IMR-90 (cell line): ENCODE results near the gene EPB41L2. TPM values are rescaled to one million over a fixed set of nuclear protein-coding genes. Genes with fewer than 3 reads are reported as not detected.

Source experiments
- ATAC-seq: fragments of 200-7000 bp; cut with Tn5 transposase; 2 replicates; pipeline ENCODE4 v1.9.1; 2020; ENCODE audit warnings: low read depth, mild to moderate bottlenecking, moderate library complexity
- BruUV-seq: library from RNA; stranded (reverse); fragments of 400-500 nt; replicated peaks from 2 replicates; lab custom pipeline; 2021; lab: Mats Ljungman, UMichigan
- CTCF ChIA-PET: fragments of 300-600 bp; formaldehyde crosslinking; extraction: SDS; loops from one replicate; lab custom pipeline; 2021; ENCODE audit warnings: antibody characterized with exemption; lab: Yijun Ruan, JAX
- POLR2A ChIA-PET: fragments of 300-600 bp; sonication (Branson Sonifier 250); formaldehyde crosslinking; loops from one replicate; lab custom pipeline; 2022; ENCODE audit warnings: antibody characterized with exemption; ENCODE audit not compliant: unreplicated experiment; lab: Charles Lee
- DNase-seq: peaks from one replicate; pipeline ENCODE4 v3.0.0; 2013
- H2AFZ ChIP-seq: replicated peaks from 2 replicates; pipeline ENCODE3; 2013; ENCODE audit warnings: low read length, mild to moderate bottlenecking; ENCODE audit not compliant: poor library complexity
- H2AK5ac ChIP-seq: 2 replicates; pipeline ENCODE4 v1.6.1; 2013; ENCODE audit warnings: low read depth, low read length, inconsistent platforms
- H2AK9ac ChIP-seq: replicated peaks from 2 replicates; pipeline ENCODE3; 2013; ENCODE audit warnings: mild to moderate bottlenecking, low read depth, low read length, moderate library complexity; ENCODE audit not compliant: poor library complexity
- H2BK120ac ChIP-seq: 2 replicates; pipeline ENCODE4 v1.6.1; 2013; ENCODE audit warnings: low read depth, low read length, inconsistent platforms
- H2BK15ac ChIP-seq: 3 replicates; pipeline ENCODE4 v1.6.1; 2013; ENCODE audit warnings: low read depth, low read length, inconsistent platforms
- H2BK20ac ChIP-seq: 2 replicates; pipeline ENCODE4 v1.6.1; 2013; ENCODE audit warnings: low read depth, mild to moderate bottlenecking, inconsistent platforms, low read length, moderate library complexity
- H2BK5ac ChIP-seq: 2 replicates; pipeline ENCODE4 v1.6.1; 2013; ENCODE audit warnings: mild to moderate bottlenecking, low read depth, low read length, inconsistent platforms; ENCODE audit not compliant: poor library complexity, severe bottlenecking
- H3K14ac ChIP-seq: replicated peaks from 2 replicates; pipeline ENCODE4 v1.6.1; 2013; ENCODE audit warnings: low read depth, low read length, inconsistent platforms
- H3K18ac ChIP-seq: 2 replicates; pipeline ENCODE4 v1.6.1; 2013; ENCODE audit warnings: low read depth, low read length, control low read depth
- H3K23ac ChIP-seq: 2 replicates; pipeline ENCODE4 v1.6.1; 2013; ENCODE audit warnings: low read depth, low read length, inconsistent platforms
- H3K27ac ChIP-seq: 2 replicates; pipeline ENCODE4 v1.5.1; 2013; ENCODE audit warnings: mild to moderate bottlenecking, control low read depth, low read length; ENCODE audit not compliant: insufficient read depth
- H3K27me3 ChIP-seq: 2 replicates; pipeline ENCODE4 v1.6.1; 2013; ENCODE audit warnings: low read length; ENCODE audit not compliant: control insufficient read depth, insufficient read depth
- H3K36me3 ChIP-seq: 2 replicates; pipeline ENCODE4 v1.6.1; 2013; ENCODE audit warnings: low read length, mixed read lengths; ENCODE audit not compliant: control insufficient read depth, insufficient read depth
- H3K4ac ChIP-seq: 2 replicates; pipeline ENCODE4 v1.6.1; 2013; ENCODE audit warnings: low read depth, low read length, inconsistent platforms
- H3K4me1 ChIP-seq: 2 replicates; pipeline ENCODE4 v1.6.1; 2013; ENCODE audit warnings: low read length, mixed read lengths; ENCODE audit not compliant: control insufficient read depth, insufficient read depth
- H3K4me2 ChIP-seq: 2 replicates; pipeline ENCODE4 v1.6.1; 2013; ENCODE audit warnings: low read depth, mild to moderate bottlenecking, control low read depth, low read length, moderate library complexity
- H3K4me3 ChIP-seq: 2 replicates; pipeline ENCODE4 v1.5.1; 2013; ENCODE audit warnings: low read depth, mild to moderate bottlenecking, control low read depth, low read length, moderate library complexity; ENCODE audit not compliant: insufficient read depth
- H3K56ac ChIP-seq: 2 replicates; pipeline ENCODE4 v1.6.1; 2013; ENCODE audit warnings: low read length, inconsistent platforms; ENCODE audit not compliant: insufficient read depth; ENCODE audit errors: extremely low read depth
- H3K79me1 ChIP-seq, 2 experiments: 2 replicates each; pipeline ENCODE4 v1.6.1; 2013; ENCODE audit warnings: low read length in 2 of 2, inconsistent platforms in 1 of 2, low read depth in 1 of 2
- H3K9ac ChIP-seq: 2 replicates; pipeline ENCODE4 v1.6.1; 2013; ENCODE audit warnings: low read depth, low read length, control low read depth
- H3K9me1 ChIP-seq: 2 replicates; pipeline ENCODE4 v1.6.1; 2013; ENCODE audit warnings: low read length, inconsistent platforms; ENCODE audit not compliant: insufficient read depth
- H3K9me3 ChIP-seq: 2 replicates; pipeline ENCODE4 v1.6.1; 2013; ENCODE audit warnings: low read length; ENCODE audit not compliant: control insufficient read depth, insufficient read depth
- H4K20me1 ChIP-seq: 2 replicates; pipeline ENCODE4 v1.6.1; 2013; ENCODE audit warnings: low read length, inconsistent platforms; ENCODE audit not compliant: insufficient read depth
- H4K5ac ChIP-seq: 2 replicates; pipeline ENCODE4 v1.6.1; 2013; ENCODE audit warnings: mild to moderate bottlenecking, low read depth, low read length, control low read depth
- H4K8ac ChIP-seq, 2 experiments: 2 replicates each; pipeline ENCODE4 v1.6.1; 2013; ENCODE audit warnings: low read depth in 2 of 2, low read length in 2 of 2, control low read depth in 1 of 2, inconsistent platforms in 1 of 2
- H4K91ac ChIP-seq: 2 replicates; pipeline ENCODE4 v1.6.1; 2013; ENCODE audit warnings: low read depth, low read length, inconsistent platforms; ENCODE audit not compliant: insufficient read depth
- ELK1 ChIP-seq: fragments of 150-350 bp; IDR thresholded peaks from 2 replicates; pipeline ENCODE4 v1.6.1; 2016; ENCODE audit warnings: low read depth, mild to moderate bottlenecking, low read length, moderate library complexity, borderline replicate concordance
- FOS ChIP-seq: fragments of 150-350 bp; IDR thresholded peaks from 2 replicates; pipeline ENCODE4 v1.6.1; 2016; ENCODE audit warnings: low read depth, low read length
- MAFK ChIP-seq: IDR thresholded peaks from 2 replicates; pipeline ENCODE4 v1.6.1; 2012; ENCODE audit warnings: low read depth, low read length, improper control_type of control experiment
- MXI1 ChIP-seq: IDR thresholded peaks from 2 replicates; pipeline ENCODE4 v1.6.1; 2012; ENCODE audit warnings: low read depth, mild to moderate bottlenecking, low read length, moderate library complexity, borderline replicate concordance
- POLR2A ChIP-seq: IDR thresholded peaks from 2 replicates; pipeline ENCODE4 v1.6.1; 2012; ENCODE audit warnings: mild to moderate bottlenecking, low read depth, low read length
- RCOR1 ChIP-seq: IDR thresholded peaks from 2 replicates; pipeline ENCODE4 v1.6.1; 2012; ENCODE audit warnings: mild to moderate bottlenecking, low read length, improper control_type of control experiment; ENCODE audit not compliant: insufficient replicate concordance
- RFX5 ChIP-seq: IDR thresholded peaks from 2 replicates; pipeline ENCODE4 v1.8.0; 2012; ENCODE audit warnings: low read depth, mild to moderate bottlenecking, low read length, moderate library complexity
- USF2 ChIP-seq: fragments of 150-350 bp; IDR thresholded peaks from 2 replicates; pipeline ENCODE4 v1.6.1; 2017; ENCODE audit warnings: mild to moderate bottlenecking, antibody characterized with exemption, low read length, low read depth
- WGBS, 2 experiments: methylation state at CpG; one replicate each; pipeline versions ENCODE4 v1.1.5 to v1.1.7; 2013; ENCODE audit warnings: missing lambda C conversion rate in 2 of 2; ENCODE audit not compliant: insufficient read length in 1 of 2; ENCODE audit errors: extremely low coverage in 2 of 2; 5-methylcytosine and 5-hydroxymethylcytosine counted together
- dilution Hi-C: fragments of 300-500 bp; cut with HindIII; formaldehyde crosslinking; loops from one replicate; pipeline ENCODE4 v1.14.3; 2018; ENCODE audit warnings: low sequenced_read_pairs; ENCODE audit not compliant: unreplicated experiment
- in situ Hi-C: fragments of 300-500 bp; cut with MboI; formaldehyde crosslinking; loops from 3 replicates; pipeline ENCODE4 v1.14.3; 2019; ENCODE audit warnings: low sequenced_read_pairs, inconsistent platforms, mixed read lengths
- intact Hi-C: fragments of 100-400 bp; cut with micrococcal nuclease; formaldehyde crosslinking; loops from 2 replicates; pipeline ENCODE4 v1.10.0; 2022
- polyA plus RNA-seq, 3 experiments: library from polyadenylated mRNA; depleted of rRNA; stranded (reverse); fragments of >200 nt; gene quantifications; 2 replicates each; pipeline ENCODE4 v1.2.3, GENCODE V29; 2012; ENCODE audit warnings: low replicate concordance in 1 of 3
- total RNA-seq: library from RNA; depleted of rRNA; stranded (reverse); fragments of >200 nt; gene quantifications from 2 replicates; pipeline ENCODE4 v1.2.3, GENCODE V29; 2012

EPB41L2 gene
- total and polyA plus RNA-seq, 2 of the 4 experiments (the other 2 are of a cell fraction) = 85.7 to 99.8 TPM

- ATAC-seq (no peak), DNase-seq (no peak)
- no TSS peak for BruUV-seq
- WGBS, 2 experiments = no CpG with 5 or more reads among the region's 6 CpGs
- no peaks in the 10 kb centered on the region for H3K27me3 ChIP-seq
- no peak overlapping the region for H3K56ac ChIP-seq
- TF ChIP-seq POLR2A (no peak), ELK1 (no peak), FOS (no peak), RCOR1 (no peak), USF2 (no peak), MXI1 (no peak), RFX5 (no peak), MAFK (0 out of 2 replicates have a peak, but pooled peaks have one; percentile 14)
- H3K4ac ChIP-seq = no peak overlapping the region
- H4K91ac ChIP-seq = no peak overlapping the region
- intact Hi-C loops (no loop called here), dilution Hi-C loops (no loop called here), in situ Hi-C loops (no loop called here)
- no peak overlapping the region for H3K14ac ChIP-seq
- no peak overlapping the region for H3K9ac ChIP-seq
- peaks cover 8% of the 10 kb centered on the region; the same call in 1 of the 2 replicates for H3K9me1 ChIP-seq
- H2BK15ac ChIP-seq = no peak overlapping the region
- no peak overlapping the region for H3K18ac ChIP-seq
- no peak overlapping the region for H2BK20ac ChIP-seq
- no peak overlapping the region for H2AFZ ChIP-seq
- no peak overlapping the region for H3K27ac ChIP-seq
- ChIA-PET CTCF (no interaction called here), POLR2A (no interaction called here)
- H3K9me3 ChIP-seq = no peaks in the 10 kb centered on the region
- H3K4me3 ChIP-seq = no peak overlapping the region
- no peak overlapping the region for H2BK120ac ChIP-seq
- H4K8ac ChIP-seq = no peak overlapping the region
- H2AK9ac ChIP-seq = no peak overlapping the region
- peaks cover 14% of the 10 kb centered on the region for H3K36me3 ChIP-seq
- no peak overlapping the region for H2BK5ac ChIP-seq
- H2AK5ac ChIP-seq = no peak overlapping the region
- H3K4me1 ChIP-seq = peaks cover 4% of the 10 kb centered on the region
- no peak overlapping the region for H3K4me2 ChIP-seq
- H4K20me1 ChIP-seq = no peaks in the 10 kb centered on the region
- H3K23ac ChIP-seq = no peak overlapping the region
- no peak overlapping the region for H4K5ac ChIP-seq
- no peaks in the 10 kb centered on the region for H3K79me1 ChIP-seq
Measured at GRCh38 chr6:130838250-130838860, 224.7 kb downstream of the EPB41L2 start.
